Ascending aorta (tissue), 2 donors: ENCODE measurements around the gene GRIK1. TPM values are rescaled to one million over a fixed set of nuclear protein-coding genes. Genes with fewer than 3 reads are reported as not detected.

Source experiments
- DNase-seq, 2 donors: peaks; one replicate each; pipeline ENCODE4 v3.0.0-alpha.2; 2019; ENCODE audit warnings: low spot score in 2 of 2
- H3K27ac ChIP-seq, 2 donors: fragments of 200-600 bp; sonication (generic); one replicate each; pipeline ENCODE4 v1.5.1; 2016 to 2017; ENCODE audit warnings: mild to moderate bottlenecking in 1 of 2
- H3K27me3 ChIP-seq: fragments of 200-600 bp; sonication (generic); one replicate; pipeline ENCODE4 v1.5.1; 2017
- H3K36me3 ChIP-seq, 2 donors: fragments of 200-600 bp; sonication (generic); one replicate each; pipeline ENCODE4 v1.5.1; 2016
- H3K4me1 ChIP-seq, 2 donors: fragments of 200-600 bp; sonication (generic); one replicate each; pipeline ENCODE4 v1.5.1; 2016 to 2017; ENCODE audit warnings: mild to moderate bottlenecking in 1 of 2
- H3K4me3 ChIP-seq, 2 donors: fragments of 200-600 bp; sonication (generic); one replicate each; pipeline ENCODE4 v1.5.1; 2016 to 2017; ENCODE audit warnings: mild to moderate bottlenecking in 1 of 2
- H3K9me3 ChIP-seq, 2 donors: fragments of 200-600 bp; sonication (generic); one replicate each; pipeline ENCODE4 v1.5.1; 2016
- CTCF ChIP-seq, 3 experiments: fragments of 200-600 bp in 2 of 3; fragments of 450-650 bp in 1 of 3; sonication (generic) in 2 of 3; IDR thresholded peaks; one replicate each; pipeline ENCODE4 v1.5.1; 2016 to 2019; ENCODE audit warnings: antibody characterized with exemption in 3 of 3, mild to moderate bottlenecking in 1 of 3, moderate library complexity in 1 of 3
- intact Hi-C: fragments of 100-400 bp; cut with DNase I; formaldehyde crosslinking; loops from one replicate; pipeline ENCODE4 v1.15.1; 2023
- total RNA-seq: library from RNA; depleted of rRNA; stranded (reverse); fragments of >200 nt; gene quantifications from one replicate; pipeline ENCODE4 v1.1.0, GENCODE V29; 2016

GRIK1 gene
- total RNA-seq, 1 donor from 2014 or later = not detected

- intact Hi-C loops = no loop called here
- TF ChIP-seq CTCF (IDR thresholded peaks at IDR 0.05) = no peak
- DNase-seq = no peak
Measured at GRCh38 chr21:29812947-29813346, 126.8 kb downstream of the GRIK1 start.

GRCh38 chr21:29810871-29811270 lies 128.9 kb downstream of the GRIK1 start:
- H3K27me3 ChIP-seq = no peaks in the 10 kb centered on the region
- TF ChIP-seq CTCF (IDR thresholded peaks at IDR 0.05) = no peak

More at GRCh38 chr21:29812947-29813346, 126.8 kb downstream of the GRIK1 start:
- Histone ChIP-seq H3K9me3 (no peaks in the 10 kb centered on the region), H3K36me3 (no peaks in the 10 kb centered on the region), H3K27me3 (no peaks in the 10 kb centered on the region), H3K27ac (no peak overlapping the region), H3K4me1 (no peaks in the 10 kb centered on the region), H3K4me3 (no peak overlapping the region)

GRCh38 chr21:29808153-29808552 lies 131.6 kb downstream of the GRIK1 start:
- DNase-seq = no peak
- no peaks in the 10 kb centered on the region for H3K36me3 ChIP-seq
- H3K27ac ChIP-seq = no peak overlapping the region
- H3K4me1 ChIP-seq = no peaks in the 10 kb centered on the region
- intact Hi-C loops = no loop called here
- no peak for TF ChIP-seq CTCF (IDR thresholded peaks at IDR 0.05)
- H3K27me3 ChIP-seq = no peaks in the 10 kb centered on the region
- H3K9me3 ChIP-seq = no peaks in the 10 kb centered on the region
- no peak overlapping the region for H3K4me3 ChIP-seq

More at GRCh38 chr21:29810871-29811270, 128.9 kb downstream of the GRIK1 start:
- Histone ChIP-seq H3K9me3 (no peaks in the 10 kb centered on the region), H3K36me3 (no peaks in the 10 kb centered on the region), H3K4me3 (no peak overlapping the region), H3K27ac (no peak overlapping the region), H3K4me1 (no peaks in the 10 kb centered on the region)
- DNase-seq = no peak
- intact Hi-C loops = no loop called here

- no peaks in the 10 kb centered on the region for H3K4me1 ChIP-seq
- no peak overlapping the region for H3K4me3 ChIP-seq
- H3K36me3 ChIP-seq = no peaks in the 10 kb centered on the region
- intact Hi-C loops = no loop called here
- no peaks in the 10 kb centered on the region for H3K9me3 ChIP-seq
- no peak for TF ChIP-seq CTCF (IDR thresholded peaks at IDR 0.05)
- no peaks in the 10 kb centered on the region for H3K27me3 ChIP-seq
- H3K27ac ChIP-seq = no peak overlapping the region
- no peak for DNase-seq
Measured at GRCh38 chr21:29805105-29805504, 134.7 kb downstream of the GRIK1 start.

- intact Hi-C loops = no loop called here
- no peak for TF ChIP-seq CTCF (IDR thresholded peaks at IDR 0.05)
- no peak overlapping the region for H3K4me3 ChIP-seq
- H3K27me3 ChIP-seq = no peaks in the 10 kb centered on the region
- no peak overlapping the region for H3K27ac ChIP-seq
- no peaks in the 10 kb centered on the region for H3K36me3 ChIP-seq
- no peak for DNase-seq
- no peaks in the 10 kb centered on the region for H3K4me1 ChIP-seq
- no peaks in the 10 kb centered on the region for H3K9me3 ChIP-seq
Measured at GRCh38 chr21:29803191-29803590, 136.6 kb downstream of the GRIK1 start.

- no peaks in the 10 kb centered on the region for H3K4me1 ChIP-seq
- H3K27me3 ChIP-seq = no peaks in the 10 kb centered on the region
- no peak for TF ChIP-seq CTCF (IDR thresholded peaks at IDR 0.05)
- H3K9me3 ChIP-seq = no peaks in the 10 kb centered on the region
- no peak for DNase-seq
- H3K36me3 ChIP-seq = no peaks in the 10 kb centered on the region
- H3K27ac ChIP-seq = no peak overlapping the region
- no peak overlapping the region for H3K4me3 ChIP-seq
- intact Hi-C loops = no loop called here
Measured at GRCh38 chr21:29801122-29801521, 138.7 kb downstream of the GRIK1 start.
